HG03060 (cell line): Measurements from ENCODE around the gene MINDY1.

Source experiments
- ATAC-seq: cut with Tn5 transposase; IDR thresholded peaks from one replicate; pipeline ENCODE4 v1.9.1; 2021; ENCODE audit warnings: low read depth, moderate number of reproducible peaks; ENCODE audit not compliant: unreplicated experiment

The MINDY1 gene

DNA sequence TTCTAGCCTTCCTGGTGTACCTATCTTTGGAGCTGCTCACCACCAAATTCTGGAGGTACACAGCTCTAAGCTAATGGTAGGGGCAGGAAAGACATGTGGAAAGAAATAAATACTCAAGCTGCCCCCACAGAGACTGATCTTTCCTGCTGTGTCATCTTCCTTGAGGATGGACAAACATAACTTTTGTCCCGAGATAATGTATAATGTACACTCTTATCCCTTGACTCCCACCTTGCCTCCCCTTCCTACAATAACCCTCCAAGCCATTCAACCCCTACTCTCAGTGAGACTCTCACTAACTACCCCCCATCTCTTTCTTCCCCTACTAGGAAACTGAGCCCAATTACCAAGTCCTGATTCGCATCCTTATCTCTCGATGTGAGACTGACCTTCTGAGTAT, 12.5 kb downstream of the MINDY1 start:
- no peak for ATAC-seq

DNA sequence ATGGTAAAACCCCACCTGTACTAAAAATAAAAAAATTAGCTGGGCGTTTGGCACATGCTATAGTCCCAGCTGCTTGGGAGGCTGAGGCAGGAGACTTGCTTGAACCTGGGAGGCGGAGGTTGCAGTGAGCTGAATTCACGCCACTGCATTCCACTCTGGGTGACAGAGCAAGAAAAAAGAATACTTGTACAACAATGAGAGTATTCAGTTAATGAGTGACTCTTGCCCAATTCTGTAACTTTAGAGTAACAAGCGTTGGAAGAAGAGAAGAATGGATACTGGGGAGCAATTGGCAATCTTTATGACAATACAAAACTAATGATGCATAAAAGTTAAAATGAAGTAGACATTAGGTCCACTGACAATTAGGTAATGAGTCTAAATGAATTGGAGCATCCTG, 14.1 kb downstream of the MINDY1 start:
- no peak for ATAC-seq

DNA sequence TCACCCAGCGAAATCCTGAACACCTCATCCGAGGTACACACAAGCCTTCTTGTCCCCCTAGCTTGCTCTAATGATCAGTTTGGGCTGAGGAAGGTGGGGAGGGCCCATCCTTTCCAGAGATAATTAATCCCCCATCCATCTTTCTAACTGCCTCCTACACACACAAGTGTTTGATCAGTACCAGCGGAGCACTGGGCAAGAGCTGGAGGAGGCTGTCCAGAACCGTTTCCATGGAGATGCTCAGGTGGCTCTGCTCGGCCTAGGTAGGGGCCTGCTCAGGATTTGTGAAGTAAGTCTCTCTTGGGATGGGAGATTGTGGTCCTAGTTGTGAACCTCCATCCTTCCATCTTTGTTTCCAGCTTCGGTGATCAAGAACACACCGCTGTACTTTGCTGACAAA, 18.8 kb downstream of the MINDY1 start:
- no peak for ATAC-seq

DNA sequence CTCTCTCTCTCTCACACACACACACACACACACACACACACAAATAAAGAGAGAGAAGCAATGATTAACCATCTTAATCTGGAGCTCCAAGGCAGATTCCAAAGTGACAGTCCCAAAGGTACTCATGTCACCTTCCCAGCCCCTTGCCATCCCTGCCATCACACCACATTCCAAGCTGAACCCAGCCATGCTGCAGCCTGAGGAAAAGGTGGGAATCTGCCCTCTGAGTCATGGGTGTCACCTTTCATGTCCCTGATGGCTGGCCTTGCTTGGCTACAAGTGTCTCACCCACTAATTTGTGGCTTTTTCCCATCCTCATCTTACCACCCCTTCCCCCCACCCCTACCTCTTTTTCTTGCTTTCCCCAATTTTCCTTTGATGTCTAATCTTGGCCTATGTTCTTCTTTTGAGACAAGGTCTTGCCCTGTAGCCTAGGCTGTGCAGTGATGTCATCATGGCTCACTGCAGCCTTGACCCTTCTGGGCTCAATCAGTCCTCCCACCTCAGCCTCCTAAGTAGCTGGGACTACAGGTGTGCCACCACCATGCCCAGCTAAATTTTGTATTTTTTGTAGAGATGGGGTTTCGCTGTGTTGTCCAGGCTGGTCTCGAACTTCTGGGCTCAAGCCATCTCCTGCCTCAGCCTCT, 21.4 kb downstream of the MINDY1 start:
- ATAC-seq: no peak

DNA sequence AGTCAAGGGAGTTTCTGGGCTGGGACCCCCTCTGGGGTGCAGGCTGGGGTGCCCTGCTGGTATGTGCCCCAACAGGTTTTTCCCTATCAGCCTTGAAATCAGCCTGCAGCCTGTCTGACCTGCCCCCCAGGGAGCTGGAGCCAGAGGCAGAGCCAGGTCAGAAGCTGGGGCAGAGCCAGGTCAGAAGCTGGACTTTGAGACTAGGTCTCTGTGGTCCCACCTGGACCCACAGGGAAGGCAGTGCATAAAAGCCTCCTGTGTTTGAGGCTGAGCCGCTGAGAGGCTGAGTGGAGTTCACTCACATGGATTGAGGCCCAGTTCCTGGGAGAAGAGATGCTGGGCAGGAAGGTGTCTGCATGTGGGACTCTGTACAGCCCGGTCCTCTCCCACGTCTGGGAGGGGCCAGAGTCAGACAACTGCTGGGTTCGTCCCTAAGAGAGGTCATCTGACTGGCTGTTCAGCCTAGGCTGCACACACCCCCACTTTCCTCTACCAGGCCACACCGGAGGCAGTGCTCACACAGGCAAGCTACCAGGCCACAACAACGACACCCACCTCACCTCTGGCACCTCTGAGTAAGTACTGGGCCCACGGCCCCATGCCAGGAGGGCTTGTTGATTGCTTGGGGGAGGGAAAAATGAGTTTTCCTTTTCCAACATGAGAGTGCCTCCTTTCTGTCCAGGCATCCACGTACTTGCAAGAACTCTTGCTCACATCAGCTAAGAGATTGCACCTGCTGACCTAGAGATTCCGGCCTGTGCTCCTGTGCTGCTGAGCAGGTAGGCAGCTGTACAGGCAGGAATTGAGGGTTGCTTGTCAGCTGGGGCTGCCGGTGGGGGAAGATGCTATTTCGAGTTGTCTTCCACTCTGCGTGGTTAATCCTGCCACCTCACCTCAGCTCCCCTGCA, 24.6 kb downstream of the MINDY1 start, which contains the start of gene ANXA9:
Gene ANXA9 (plus strand): TSS at position 488 of the 908 bp plus-strand sequence. CDS start 814 bp downstream, outside the sequence.
- no peak for ATAC-seq

DNA sequence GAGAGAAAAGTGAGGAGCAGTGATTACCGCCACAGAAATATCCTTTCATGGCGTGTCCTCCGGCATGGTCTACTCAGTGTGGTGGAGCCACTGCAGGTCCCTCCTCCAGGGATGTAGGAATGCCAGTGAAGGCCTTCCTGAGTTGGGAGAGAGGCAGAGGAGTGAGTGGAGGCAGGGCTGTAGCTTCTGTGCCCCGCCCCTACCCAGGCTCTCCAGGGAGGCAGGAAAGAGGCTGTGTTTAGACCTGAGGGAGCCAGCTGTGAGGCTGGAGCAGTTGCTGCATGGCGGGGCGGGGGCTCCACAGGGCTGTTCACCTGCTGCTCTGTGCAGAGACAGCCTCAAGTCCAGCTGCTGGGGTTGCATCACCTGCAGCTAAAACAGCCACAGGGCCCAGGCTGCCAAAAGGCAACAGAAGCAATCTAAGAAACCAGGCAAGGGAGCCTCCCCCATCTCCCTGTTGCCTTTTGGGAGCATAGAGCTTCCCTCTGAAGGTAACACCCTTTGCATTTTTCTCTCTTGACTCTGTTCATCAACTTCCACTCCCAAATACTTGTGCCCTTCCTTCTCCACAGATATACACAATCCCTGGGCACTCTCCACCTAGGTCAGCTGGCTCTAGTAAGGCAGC, 25.4 kb downstream of the MINDY1 start:
- no peak for ATAC-seq

DNA sequence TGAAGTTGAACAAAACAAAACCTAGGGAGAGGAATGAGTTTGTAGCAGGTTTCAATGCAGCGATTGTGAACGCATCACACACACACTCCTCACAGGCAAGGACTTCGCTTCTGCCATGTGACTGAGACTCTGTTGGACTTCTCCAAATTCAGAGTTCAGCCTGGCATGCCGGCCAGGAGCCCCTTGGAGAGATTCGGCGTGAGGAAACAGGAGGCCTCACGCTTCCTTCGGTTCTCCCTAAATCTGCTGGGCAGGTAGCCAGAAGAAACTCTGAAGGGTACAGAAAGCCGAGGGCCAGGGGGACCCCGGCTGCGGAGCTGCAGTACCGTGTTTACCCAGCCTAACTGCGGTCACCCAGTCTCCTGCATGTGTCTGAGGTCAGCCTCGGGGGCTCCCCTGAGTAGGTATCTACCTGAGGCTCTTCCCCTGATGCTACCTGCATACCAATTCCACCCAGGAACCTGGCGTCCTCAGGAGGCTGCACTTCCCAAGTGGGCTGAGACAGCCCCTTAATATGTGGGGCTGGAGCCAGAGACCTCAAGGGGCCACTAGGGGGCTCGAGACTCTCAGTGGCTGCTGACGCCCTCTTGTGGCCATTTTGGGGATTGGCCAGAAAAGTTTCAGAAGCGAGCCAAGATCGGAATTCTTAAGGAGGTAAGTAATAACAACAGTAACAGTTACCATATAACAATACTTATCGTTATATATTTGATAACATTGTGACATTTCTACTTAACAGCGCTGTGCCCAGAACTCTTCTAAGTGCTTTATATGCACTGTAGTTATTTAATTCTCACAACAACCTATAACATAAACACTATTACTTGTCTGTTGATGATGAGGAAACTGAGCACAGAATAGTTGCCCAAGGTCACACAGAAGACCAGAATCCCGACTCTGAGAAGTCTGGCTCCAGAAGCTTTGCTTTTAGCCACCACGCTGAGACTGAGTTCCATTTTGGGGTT, 27.3 kb downstream of the MINDY1 start:
- ATAC-seq: no peak

DNA sequence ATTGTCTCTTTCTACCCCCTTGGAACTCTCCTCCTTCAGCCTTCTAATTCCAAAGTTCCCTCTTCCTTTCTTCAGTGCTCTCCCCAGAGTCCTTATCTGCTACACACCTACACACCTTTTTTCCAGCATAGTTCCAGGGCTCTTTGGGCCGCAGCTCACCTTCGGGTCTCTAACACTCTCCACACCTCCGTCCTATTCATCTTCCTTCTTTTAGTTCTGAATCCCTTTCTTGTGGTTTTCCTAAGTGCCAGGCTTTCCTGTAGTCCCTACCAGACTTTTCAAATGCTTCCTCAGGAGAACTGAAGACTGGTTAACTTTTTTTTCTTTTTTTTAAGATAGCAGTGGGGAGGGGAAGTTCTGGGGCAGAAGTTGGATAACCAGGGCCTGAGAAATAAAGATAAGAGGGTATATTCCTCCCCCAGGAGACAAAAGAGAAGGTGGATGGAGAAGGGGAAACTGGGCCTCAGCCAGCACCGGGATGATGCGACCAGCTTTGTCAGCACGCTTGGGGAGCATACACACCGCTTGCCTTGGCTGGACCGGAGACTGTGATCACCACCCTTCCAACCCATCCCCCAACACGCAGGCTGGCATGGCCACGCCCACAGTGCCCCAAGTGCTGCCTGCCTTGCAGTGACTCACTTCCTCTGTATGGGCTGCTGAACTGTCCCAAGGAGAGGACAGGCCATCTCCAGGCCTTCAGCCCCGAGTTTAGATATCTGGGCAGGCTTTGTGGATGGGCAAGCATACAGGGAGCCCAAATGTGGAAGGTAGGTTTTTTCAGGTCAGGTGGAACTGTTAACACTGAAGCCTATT, 29.6 kb downstream of the MINDY1 start:
- no peak for ATAC-seq

DNA sequence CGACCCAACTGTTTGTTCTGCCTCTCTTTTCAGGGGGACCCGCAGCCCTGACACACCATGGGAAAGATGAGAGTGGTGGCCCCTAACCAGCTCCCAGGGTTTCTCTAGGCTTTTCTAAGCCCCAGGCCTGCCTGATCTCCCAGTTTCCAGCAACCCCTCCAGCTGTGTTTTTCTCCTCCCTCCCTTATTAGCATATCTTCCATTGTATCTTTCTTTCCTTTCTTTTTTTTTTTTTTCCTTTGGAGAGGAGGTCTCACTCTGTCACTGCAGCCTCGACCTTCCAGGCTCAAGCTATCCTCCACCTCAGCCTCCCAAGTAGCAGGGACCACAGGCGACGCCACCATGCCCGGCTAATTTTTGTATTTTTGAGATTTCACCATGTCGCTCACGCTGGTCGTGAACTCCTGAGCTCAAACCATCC, 30.3 kb downstream of the MINDY1 start:
- no peak for ATAC-seq

DNA sequence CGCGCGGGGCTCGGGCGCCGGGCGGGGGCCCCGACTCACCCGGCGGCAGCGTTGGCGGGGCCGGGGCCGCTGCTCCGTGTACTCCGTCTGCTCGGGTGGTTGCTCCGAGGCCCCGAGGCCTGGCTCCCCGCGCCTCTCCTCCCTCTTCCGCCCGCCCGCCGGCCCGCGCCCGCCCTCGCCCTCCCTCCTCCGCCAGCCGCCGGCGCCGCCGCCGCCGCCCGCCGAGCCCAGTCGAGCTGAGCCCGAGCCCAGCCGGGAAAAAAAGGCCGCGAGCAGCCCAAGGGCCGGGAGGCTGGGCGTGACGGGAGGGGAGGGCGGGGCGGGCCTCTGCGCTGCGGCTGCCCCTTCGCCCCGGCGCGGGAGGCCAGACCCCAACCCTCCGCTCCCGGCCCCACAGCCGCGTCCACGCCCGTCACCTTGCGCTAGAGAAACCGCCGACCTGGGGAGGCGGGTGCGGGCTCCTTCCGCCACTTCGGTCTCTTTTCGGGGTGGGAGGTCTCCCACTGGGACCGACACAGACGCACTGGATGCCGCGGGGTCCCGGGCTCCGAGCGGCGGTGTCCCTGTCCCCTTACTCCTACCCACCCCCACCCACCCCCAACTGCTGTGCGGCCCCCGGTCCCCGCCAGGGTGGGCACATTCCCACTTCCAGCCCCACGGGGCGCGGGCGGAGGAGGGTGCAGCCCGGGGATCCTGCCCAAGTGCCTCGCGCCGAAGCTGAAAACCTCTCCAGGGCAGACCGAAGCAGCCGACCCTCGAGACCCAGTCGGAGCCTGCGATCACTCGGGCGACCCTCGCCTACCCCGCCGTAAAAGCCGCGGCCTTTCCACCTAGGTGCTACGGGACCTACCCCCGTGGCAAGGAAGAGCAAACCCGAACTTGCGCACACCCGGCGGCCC, 31.9 kb downstream of the MINDY1 start, which contains the start of gene CERS2:
Gene CERS2 (minus strand): TSS at position 256 of the 899 bp plus-strand sequence. CDS start 5,745 bp downstream, outside the sequence.
- ATAC-seq: no peak

DNA sequence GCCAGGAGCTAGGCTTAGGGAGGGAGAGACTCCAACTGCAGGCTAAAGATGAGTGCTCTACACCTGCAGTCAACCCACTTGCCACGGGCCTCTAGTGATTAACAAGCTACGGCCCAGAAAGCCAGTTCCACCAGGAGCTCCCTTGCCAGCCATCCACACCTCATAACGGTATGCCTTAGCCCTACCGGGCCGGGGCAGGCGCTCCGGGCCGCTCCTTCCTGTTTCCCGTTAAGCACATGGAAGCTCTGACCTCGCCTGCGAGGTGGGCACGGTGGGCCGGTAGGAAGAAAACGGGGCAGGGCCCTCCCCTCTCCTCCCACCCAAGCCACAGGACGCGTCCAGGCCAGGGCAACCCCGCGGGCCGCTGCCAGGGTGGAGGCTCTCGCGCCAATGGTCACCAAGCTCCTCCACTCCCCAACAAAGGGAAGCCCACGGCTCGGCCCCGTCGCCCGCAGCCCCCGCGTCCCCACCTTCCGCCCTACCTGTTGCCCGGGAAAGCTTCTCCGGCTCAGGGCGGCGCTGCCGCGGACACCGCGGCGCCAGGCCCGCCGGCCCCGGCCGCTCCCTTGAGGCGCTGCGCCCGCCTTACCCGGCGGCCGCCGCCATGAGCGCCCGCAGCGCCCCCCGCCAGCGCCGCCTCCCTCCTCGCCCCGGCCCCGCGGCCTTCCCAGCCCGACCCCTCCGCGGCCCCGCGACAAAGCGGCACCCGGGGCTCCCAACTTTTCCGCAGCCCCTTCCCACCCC, 32.7 kb downstream of the MINDY1 start:
- no peak for ATAC-seq

DNA sequence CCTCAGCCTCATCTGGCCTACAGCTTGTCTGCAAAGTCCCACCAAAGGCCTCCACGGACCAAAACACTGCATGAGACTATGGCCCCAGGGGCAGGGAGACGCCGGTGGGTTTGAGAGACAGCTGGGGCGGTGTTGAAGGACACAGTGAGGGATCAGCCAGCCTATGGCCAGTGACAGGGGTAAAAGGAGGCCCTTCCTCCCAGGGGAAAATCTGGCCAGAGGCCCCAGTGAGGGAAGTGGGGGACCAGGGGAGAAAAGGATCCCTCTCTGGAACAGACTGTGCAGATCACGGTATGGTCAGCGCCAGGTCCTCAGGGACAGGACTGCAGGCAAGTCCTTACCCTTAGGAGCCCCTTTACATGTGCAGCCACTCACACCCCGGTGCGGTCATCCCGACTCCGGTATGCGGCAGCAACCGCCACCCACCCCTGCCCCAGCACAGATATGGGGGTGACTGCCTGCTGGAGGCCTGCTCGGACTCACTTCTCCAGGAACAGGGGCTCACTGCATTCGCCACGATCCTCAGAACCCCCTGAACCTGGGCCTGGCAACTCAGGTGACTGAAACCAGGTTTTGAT, 33.4 kb downstream of the MINDY1 start:
- no peak for ATAC-seq

DNA sequence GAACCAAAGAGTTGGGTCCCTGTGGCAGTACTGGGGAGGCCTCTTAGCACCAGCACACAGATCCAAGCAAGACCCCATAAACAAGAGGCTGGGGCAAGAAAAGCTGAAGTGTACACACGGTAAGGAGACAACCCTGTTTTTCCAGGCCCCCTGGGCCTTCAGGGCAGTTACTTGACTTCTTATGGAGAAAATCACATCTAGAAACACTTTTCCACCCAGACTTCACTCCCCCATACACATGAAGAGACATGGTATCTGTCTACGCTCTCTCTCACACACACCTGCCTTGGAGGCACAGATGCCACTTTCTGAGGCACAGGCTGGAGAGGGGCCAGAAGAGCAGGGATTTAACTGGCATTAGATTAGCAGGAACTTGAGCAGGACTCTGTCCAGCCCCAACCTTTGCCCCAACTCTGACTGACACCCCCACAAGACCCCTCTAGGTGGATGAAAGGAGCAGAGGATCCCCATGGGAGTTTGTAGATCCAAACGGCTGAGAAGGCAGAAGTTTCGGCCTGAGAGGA, 34.2 kb downstream of the MINDY1 start:
- ATAC-seq: no peak

DNA sequence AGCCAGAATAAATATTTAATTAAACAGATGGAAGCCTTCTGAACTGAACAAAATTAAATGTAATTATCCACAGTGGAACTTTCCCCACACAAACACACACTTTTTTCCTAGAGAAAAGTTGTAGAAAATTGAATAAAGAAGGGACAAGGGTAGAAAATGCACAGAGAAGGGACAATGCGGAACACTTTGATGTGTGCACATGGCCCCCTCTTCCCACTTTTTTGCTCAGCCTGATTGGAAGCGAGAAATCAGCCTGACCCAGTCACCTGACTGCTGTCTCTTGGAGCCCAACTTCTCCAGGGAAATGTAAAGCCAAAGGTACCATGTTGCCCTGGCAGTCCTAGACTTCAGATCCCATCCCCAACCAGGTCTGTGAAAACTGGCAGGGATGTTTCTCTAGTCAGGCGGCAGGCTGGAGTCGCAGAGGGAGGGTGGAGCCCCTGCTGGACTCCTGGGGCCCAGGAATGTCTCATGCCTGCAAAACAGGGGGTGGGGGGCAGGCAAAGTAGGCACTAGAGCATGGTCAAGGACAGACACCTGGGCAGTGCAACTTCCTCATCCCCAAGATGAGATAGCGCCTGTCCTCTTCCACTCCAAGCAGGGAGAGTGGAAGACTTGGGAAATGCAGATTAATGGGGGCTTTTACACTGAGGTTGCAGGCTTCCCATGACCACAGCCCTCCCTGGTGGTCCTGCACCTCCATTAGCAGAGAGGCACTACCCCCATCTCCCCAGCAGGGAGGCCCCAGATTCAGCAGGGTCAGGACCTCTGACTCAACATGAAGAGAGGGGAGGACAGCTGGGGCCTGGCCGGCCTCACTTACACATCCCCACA, 34.9 kb downstream of the MINDY1 start:
- no peak for ATAC-seq

DNA sequence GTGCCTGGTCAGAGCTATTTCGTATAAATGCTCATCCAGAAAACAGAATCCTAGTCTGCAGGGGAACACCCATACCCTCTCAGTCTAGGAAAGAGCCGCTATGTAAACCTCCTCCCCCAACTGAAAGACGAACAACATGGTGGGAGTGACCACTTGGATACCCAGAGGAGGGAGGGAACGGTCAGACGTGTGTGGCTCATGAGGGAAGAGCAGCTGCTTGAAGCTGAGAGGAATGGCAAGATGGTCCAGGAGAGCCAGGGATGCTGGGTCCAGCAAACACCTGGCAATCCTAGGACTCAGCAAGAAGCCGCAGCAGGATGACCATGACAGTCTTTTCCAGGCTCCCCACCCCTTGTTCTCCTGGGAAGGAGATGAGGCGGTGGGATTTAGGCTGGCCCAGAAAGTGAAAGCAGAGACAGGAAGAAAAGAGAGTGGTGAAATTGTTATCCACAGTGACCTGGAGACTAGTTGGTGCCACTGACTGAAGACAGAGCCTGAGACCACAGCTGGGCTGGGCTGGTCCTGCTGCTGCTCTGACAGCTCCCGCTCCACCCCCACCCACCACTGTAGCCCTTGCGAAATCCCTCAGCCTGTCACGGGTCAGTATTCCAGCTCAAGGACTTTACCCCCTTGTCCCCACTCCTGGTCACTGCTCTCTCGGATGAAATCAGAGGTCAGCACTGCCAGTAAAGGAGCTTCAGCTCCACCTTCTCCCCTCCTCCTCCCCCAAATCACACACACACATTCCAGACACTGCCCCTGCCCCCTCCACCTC, 35.7 kb downstream of the MINDY1 start:
- ATAC-seq: no peak
